Ammon's horn (tissue), 1 donor: ENCODE data around the gene VSIR.

Source experiments
- DNase-seq: peaks from one replicate; pipeline ENCODE4 v3.0.0-alpha.2; 2016; ENCODE audit warnings: low spot score

The VSIR gene

DNA sequence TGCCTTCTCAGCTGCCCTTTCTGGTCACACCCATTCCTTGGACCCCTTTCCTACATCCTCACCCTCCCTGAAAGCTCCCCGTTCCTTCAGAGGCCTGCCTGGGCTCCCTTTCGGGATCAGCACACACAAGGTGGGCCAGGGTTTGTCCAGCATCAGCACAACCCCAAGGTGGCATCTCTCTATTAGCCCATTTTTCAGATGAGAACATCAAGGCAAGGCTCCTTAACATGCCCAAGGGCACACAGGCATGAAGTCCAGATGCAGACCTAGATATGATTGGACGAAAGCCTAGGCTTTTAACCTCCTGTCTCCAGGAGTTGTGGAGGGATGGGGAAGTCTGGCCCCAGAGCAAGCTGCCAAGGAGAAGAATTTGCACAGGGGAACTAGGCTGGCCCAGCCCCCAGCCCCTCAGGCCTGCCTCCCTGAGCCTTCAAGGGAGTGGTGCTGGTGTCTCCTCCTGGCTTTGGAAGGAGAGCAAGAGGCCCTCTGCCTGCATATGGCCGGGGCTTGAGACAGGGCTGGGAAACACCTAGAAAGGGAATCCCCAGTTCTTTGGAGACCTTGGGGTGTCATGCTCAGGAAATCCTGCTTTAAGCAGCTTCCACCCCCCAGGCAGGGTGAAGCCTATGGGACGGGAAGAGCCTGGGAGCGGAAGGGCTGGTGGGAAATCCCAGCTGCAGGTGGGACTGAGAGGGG is 9.0 kb upstream of the VSIR start:
- DNase-seq: no peak

DNA sequence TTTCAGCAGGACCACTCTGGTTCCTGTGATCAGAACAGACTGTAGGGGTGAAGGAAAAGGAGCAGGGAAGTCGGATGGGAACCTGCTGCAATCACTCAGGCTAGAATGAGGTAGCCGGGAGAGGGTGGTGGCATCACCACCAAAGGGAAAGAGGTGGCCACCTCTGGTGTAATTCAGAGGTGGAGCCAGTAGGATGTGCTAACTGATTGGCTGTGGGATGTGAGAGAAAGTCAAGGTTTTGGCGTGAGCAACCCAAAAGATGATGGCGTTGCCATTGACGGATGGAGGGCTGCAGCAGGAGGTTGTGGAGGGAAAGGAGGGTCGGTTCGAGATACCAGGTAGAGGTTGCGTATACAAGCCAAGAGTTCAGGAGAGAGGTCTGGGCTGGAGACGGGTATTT is 7.4 kb upstream of the VSIR start:
- DNase-seq: no peak

DNA sequence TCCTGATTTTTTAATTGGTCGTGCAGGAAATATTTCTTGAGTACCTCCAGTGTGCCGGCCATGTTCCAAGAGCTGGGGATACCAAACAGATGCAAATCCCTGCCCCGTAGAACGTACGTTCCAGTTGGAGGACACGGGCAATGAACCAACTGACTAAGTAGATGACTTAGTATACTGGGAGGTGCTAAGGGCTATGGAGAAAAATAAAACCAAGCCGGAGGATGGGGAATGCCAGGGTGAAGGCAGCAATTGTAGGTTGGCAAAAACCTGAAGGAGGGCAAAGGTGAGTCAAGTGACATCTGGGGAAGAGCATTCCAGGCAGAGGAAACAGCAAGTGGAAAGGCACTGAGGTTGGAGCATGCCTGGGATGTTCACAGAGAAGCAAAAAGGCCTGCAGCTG is 6.8 kb upstream of the VSIR start:
- no peak for DNase-seq

GRCh38 chr10:71779641-71780040 is 6.3 kb upstream of the VSIR start:
- DNase-seq: no peak

DNA sequence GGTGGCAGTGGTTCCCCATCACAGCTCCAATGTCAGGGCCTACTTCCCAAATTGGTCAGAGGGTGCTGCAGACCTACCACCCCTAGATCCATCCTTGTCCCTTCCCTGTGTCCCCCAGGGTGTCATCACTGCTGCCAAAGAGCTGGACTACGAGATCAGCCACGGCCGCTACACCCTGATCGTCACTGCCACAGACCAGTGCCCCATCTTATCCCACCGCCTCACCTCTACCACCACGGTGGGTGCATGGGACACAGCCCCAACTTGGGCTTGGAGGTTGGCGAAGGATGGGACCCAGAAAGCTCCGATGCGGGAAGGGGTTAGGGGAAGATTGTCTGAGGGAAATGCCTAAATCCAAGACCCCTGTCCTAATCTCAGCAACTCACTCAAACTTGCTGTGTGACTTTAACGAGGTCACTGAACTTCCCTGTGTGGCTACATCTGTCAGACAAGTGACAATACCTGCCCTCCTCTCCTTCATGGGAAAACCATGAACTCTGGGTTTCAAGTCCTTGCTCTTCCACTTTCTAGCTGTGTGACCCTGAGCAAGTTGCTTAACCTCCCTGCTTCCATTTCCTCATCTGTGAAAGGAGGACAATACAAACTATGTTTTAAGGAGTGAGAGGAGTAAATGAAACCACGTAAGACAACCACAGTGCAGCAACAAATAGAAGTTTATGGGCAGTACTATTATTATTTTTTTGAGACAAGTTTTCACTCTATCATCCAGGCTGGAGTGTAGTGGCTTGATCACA is 4.9 kb upstream of the VSIR start:
- no peak for DNase-seq

- DNase-seq: no peak
These were observed 4.1 kb upstream of the VSIR start for GRCh38 chr10:71777213-71777985.

GRCh38 chr10:71776481-71776925 is 3.2 kb upstream of the VSIR start:
- DNase-seq: peak; percentile 66

DNA sequence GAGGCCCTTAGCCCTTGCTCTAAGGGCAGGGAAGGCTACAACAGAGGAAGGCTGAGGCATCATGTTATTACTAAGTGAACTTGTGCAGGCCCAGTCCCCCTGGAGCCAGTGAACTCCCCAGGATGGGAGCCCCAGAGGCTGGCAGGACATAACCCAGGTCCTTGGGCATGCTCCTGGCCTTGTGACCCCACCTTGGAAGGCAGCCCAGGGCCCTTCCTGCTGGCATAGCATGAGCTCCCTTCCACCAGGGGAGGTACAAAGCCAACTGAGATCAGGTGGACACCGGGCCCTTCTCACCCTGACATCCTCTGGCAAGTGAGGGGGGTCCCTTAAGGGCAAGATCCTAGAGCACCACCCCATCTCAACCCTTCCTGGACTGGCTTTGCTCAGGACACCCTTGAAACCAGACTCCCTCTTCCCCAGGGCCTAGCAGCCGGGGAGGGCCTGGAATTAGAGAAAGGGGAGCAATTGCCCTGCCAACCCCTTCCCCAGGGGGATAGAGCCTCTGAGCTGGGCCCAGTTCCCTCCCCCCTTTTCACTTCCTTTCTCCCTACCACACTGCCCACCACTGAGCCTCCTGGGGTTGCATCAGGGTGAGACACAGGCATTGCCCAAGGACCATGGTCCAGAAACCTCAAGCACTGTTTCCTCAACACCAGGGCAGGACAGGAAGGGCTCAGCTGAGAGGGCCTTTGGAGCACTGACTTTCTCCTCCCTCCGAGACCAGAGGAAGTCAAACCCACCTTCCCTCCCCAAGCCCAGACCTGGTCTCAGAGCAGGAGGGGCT is 1.8 kb upstream of the VSIR start:
- DNase-seq: peak; percentile 82

DNA sequence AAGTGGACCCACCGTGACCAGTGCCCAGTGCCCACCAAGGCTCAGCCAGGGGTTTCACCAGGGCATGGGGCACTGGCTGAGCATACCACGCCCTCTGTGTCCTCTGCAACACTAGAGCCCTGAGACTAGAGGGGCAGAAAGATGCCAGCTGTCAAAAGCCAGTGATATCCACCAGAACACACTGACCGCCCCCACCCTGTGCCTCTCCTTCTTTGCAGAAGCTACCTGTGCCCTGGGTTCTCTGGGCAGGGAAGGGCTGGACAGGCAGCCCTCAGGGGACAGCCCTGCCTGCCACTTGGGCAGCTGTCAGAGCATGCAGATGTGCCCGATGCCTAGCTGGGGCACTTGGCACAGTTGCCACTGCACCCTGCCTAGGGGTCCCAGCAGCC is 494 bp downstream of the VSIR start:
- DNase-seq: no peak

DNA sequence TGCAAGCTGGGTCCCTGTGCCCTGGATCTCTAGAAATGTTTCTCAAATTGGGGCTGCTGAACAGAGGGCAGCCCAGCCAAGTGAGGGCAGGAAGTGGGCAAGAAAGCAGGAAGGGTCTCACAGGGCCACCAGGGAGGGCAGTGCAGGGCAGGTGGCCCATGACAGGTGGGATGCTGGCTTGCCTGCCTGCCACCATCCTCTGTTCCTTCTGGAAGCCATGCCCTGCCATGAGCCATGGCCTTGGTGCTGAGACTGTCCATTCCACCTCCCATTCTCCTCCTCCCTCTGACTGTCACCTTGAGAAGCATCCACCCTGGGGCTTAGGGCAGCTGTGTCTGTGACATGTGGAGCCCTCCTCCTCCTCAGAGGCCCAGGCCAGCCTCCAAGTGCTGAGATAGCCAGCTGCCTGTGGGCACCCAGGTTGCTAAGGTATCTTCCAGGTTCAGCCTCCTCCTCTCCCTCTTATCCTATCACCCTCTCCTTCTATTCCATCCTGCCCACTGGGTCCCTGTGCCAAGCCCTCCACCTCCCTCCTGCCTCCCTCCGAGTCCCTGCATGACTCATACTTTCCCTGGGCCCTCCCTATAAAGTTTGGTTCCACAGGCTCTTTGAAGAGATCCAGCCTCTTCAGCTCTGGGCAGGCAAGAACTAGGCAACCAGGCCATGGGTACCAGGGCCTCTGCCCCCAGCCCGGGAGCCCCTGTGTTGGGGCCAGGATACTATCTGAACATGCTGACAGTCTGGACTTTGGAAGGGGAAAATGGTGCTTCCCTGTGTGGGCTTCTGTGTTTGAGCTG is 1.3 kb downstream of the VSIR start:
- DNase-seq: no peak

DNA sequence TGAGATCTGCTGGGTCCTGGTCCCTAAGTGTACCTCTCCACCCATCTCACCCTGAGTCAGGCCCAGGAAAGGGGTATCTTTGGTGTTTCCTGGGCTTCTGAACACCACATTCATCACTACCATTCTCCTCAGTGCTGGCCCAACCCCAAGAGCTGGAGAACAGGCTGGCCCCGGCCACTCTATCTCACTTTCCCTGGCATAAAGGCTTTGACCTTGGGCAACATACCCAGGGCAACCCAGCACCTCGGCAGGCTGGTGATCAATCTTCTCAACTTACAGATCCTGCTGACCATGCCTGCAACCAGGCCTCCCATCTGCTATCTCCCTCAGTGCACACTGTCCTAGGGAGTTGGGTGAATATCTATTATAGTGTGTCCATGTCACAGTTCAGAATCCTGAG is 2.1 kb downstream of the VSIR start:
- no peak for DNase-seq

DNA sequence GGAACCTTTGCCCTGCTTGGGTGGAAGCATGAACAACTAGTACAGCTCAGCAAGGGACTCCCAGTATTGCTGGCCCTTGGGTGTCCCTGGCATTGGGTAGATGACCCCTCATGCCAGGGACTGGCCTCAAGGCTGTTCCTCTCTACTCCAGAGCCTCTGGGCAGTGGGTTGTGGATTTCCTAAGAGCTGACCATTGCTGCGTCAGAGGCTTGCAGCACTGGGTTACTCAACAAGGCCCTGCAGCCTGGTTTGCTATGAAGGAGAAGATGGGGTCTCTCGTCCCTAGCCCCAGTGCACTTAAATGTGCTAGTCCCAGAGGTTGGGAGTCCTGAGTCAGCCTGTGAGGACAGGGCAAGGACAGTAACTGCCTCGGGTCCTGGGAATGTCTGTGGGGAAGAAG is 2.5 kb downstream of the VSIR start:
- no peak for DNase-seq

- DNase-seq: no peak
These were observed 3.1 kb downstream of the VSIR start for GRCh38 chr10:71770255-71770654.

DNA sequence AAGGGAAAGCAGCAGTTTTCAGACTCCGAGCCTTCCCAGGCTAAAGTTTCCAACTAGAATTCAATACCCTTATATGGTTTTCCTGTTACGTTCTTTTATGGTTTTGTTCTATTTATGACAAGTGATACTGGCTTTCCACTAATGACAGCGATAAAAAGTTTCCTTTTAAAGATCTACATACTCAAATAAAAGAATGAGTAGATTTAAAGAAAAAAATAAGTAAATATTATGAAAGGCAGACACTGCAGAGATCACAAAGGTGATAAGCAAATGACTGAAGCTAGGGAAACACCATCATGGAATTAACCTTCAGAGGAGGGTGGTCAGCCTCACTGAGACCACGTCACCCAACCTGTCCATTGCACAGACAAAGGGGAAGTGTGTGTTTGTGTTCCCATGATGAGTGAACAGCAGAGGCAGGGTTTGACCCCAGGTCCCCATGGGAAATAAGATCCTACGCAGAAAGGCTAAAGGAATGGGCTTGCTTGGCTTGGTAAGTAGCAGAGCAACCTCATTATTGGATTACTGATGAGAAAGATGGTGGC is 4.0 kb downstream of the VSIR start:
- DNase-seq: no peak

DNA sequence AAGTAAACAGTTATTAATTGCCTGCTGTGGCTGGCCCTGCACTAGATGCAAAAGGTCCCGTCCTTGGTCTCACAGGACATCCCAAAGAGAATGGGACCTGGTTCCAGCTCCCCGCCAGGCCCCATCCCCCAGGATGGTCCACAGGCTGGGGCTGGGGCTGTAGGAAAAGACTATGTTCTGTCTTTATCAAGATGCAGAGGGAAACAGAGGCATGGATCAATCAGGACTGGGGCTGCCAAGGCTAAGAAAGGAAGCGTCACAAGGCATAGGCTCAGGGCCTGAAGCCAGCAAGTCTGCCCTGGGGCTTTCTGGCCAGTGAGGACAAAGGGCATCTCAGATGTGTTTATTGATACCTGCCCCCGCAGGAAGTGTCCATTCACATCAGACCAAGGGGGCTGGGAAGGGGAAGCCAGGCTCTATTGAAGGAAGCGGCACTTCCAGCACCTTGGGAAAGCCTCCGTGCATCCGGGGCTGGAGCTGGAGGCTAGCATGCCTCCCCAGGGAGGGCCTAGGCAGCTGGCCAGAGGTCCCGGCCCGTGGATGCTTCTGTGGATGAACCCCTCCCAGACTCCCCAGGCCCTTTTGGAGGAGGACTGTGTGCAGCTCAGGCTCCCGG is 5.8 kb downstream of the VSIR start:
- no peak for DNase-seq

GRCh38 chr10:71766717-71767419 is 6.5 kb downstream of the VSIR start:
- DNase-seq: no peak

- DNase-seq: no peak
These were observed 7.2 kb downstream of the VSIR start for GRCh38 chr10:71765906-71766716.

- no peak for DNase-seq
These were observed 8.0 kb downstream of the VSIR start for GRCh38 chr10:71765176-71765904.
